CMK (cell line): ENCODE results near the gene UTY.
A peak's percentile ranks its signal among the peaks of the same experiment; 100 is the strongest.
"Not testable (repeated sequence)": the region's sequence is repeated elsewhere in the genome, so short reads cannot be mapped to it uniquely, and the experiment has no call there.

Experiments used
- DNase-seq: peaks from one replicate; pipeline ENCODE4 v3.0.0-alpha.2; 2010; ENCODE audit warnings: low read depth

The UTY gene

DNA sequence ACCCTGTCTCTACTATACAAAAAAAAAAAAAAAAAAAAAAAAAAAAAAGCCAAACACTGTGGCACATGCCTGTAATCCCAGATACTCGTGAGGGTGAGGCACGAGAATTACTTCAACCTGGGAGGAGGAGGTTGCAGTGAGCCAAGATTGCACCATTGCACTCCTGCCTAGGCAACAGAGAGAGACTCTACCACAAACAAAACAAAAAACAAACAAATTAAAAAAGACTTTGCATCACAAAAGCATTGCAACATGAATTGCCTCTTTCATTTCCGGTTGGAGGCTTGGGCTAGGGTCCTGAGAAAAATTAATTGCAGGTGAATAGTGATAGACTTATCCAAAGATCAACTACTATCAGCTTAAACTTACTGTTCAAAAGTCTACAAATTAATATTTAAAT, 180.4 kb downstream of the UTY start:
- DNase-seq: no peak

DNA sequence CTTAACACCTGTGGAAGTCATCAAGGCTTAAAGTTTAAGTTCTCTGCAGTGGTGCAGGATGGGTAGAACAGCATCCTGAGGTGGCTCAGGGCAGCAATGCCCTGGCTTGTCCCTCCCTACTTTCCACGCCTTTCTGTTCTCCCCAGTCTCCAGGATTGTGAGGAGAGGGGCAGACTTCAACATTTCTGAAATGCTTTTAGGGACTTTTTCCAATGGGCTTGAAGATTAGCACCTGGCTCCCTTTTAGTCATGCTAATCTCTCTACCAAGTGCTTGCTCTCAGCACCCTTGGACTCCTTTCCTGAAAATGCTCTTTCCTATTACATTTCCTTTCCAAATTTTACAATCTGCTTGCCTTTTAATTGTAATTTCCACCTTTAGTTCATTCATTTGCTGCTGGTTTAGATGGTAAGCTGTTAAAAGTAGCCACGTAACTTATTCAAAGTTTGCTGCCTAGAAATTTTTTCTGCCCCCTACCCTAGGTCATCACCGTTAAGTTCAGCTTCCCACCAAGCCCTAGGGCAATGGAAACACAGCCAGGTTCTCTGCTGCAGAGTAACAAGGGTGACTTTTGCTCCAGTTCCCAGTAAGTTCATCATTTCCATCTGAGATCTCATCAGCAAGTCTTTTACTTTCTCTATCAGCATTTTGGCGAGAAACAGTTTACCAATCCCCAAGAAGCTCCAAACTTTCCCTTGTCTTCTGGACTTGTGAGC, 183.5 kb downstream of the UTY start:
- DNase-seq: no peak

DNA sequence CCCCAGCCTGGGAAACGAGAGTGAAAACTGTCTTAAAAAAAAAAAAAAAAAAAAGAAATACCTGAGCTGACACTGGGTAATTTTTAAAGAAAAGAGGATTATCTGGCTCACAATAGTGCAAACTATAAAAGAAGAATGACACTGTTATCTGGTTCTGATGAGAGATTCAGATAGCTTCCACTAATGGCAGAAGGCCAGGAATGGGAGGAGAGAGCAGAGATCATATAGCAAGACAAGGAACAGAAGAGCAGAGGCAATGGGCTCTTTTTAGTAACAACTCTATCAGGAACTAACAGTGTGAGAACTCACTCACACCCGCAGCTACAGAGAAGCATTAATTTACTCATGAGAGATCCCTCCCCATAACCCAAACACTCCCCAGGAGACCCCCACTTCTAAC, 184.8 kb downstream of the UTY start:
- DNase-seq: no peak

DNA sequence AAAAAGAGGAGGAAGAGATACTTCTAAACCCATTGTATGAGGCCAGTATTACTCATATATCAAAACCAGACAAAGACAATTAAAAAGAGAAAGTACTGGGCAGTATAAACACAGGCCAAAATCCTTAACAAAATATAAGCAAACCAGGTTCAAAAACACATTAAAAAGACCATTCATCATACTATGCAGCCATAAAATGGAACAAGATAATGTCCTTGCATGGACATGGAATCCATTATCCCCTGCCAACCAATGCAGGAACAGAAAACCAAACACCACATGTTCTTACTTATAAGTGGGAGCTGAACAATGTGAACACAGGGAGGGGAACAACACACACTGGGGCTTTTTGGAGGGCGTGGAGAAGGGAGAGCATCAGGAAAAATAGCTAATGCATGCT, 188.6 kb downstream of the UTY start:
- DNase-seq: no peak

DNA sequence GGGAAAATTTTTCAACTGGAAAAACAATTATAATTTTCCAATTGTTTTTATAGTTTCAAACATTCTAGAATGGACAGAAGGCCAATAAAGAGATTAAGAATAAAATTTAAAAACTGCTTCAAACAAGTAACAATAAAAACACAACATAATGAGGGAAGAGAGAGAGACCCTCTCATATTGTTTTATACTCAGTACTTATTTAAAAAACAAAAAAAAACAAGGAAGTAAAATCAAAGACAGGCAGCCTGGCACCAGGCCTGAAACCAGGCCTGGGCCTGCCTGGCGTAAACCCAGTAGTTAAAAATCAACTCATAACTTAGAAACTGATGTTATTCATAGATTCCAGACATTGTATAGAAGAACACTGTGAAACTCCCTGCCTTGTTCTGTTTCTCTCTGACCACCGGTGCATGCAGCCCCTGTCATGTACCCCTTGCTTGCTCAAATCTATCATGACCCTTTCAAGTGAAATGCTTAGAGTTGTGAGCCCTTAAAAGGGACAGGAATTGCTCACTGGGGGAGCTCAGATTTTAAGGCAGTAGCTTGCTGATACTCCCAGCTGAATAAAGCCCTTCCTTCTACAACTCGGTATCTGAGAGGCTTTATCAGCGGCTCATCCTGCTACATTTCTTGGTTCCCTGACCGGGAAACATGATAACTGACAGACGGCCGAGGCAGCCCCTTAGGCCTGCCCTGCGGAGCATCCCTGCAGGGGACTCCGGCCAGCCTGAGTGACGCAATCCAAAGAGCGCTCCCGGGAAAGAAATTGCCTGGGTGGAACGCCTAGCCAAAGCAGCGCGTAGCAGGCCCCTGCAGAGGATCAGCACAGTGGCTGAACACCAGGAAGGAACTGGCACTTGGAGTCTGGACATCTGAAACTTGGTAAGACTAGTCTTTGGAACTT, 197.4 kb downstream of the UTY start:
- DNase-seq: not testable (repeated sequence)

DNA sequence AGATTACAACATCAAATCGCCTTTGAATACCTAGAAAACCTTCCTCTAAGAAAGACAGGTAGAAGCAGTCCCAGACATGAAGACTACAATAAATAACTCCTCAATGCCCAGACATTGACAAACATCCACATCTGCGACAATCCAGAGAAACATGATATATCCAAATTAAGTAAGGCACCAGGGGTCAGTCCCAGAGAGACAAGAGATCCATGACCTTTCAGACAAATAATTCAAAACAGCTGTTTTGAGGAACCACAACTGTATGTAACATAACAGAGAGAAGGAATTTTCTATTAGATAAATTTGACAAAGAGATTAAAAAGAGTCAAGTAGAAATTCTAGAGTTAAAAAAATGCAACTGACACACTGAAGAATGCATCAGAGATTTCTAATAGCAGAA, 200.3 kb downstream of the UTY start:
- no peak for DNase-seq

DNA sequence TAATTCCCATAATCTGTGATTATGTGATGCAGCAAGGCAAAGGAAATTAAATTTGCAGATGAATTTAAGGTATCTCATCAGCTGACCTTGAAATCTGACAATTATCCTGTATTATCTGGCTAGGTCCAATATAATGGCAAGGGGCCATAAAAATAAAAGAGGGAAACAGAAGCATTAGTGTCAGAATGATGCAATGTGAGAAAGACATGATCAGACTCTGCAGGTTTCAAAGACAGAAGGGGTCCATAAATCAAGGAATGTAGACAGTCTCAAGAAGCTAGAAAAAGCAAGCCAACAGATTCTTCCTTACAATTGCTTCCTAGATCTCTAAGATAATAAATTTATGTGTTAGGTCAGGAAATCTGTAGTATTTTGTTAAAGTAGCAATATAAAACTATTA, 208.1 kb downstream of the UTY start:
- DNase-seq: no peak

DNA sequence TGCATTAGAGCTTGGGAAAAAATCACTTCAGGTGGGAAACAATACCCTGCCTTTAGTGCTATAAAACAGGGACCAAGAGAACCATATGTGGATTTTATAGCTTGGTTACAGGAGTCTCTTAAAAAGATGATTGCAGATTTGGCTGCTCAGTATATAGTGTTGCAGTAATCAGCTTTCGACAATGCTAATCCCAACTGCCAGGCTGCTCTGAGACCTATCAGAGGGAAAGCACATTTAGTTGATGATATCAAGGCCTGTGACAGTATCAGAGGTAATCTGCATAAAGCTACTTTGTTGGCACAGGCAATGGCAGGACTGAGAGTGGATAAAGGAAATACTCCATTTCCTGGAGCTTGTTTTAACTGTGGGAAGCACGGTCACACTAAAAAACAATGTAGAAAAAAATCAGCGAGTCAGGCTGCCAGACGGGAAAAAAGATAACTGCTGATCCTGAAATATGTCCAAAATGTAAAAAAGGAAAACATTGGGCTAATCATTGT, 225.8 kb downstream of the UTY start:
- DNase-seq: not testable (repeated sequence)

DNA sequence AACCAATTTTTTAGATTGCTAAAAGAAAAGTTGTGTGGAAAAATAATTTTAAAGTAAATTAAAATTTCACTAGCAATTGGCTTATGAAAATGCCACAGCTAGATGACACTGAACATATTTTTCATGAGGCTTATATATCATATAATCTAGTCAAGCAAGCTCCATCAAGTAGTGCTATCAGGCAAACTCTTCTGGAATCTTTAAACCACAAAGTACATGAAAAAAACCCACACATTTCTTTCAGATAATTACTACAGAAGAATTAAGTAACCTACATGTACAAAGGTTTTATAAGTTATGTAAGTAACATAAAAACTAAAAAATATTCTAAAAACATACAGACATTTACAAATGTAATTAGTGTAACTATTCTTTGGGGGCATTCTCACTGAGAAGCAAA, 229.4 kb downstream of the UTY start:
- DNase-seq: peak; percentile 3

DNA sequence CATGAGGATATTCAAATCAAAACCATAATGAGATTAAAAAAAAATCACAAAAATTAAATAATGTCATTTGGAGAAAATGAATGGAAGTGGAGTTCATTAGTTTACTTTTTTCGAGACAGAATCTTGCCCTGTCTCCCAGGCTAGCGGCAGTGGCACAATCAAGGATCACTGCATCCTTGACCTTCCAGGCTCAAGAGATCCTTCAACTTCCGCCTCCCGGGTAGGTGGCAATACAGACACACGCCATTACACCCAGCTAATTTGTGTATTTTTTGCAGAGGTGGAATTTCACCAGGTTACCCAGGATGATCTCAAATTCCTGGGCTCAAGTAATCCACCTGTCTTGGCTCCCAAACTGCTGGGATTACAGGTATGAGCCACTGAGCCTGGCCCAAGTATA, 236.1 kb downstream of the UTY start:
- DNase-seq: no peak

DNA sequence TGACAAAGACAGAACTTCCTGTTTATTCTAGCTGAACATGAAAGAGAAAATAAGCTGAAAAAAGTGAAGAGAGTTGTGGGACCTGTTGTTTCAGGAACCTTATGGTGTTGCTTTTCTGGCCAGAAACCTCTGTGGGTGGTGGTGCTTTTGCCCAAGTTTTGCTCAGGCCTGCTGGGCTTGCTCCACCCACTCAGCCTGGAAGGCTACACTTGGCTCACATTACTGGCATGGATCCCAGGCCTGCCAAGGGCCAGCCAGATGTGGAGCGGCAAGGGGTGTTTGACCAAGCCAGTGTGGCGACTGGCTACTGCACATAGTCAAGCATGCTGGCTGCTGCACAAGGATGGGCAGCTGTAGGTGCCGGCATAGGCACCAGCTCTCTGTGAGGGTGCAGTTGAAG, 245.9 kb downstream of the UTY start:
- DNase-seq: no peak

DNA sequence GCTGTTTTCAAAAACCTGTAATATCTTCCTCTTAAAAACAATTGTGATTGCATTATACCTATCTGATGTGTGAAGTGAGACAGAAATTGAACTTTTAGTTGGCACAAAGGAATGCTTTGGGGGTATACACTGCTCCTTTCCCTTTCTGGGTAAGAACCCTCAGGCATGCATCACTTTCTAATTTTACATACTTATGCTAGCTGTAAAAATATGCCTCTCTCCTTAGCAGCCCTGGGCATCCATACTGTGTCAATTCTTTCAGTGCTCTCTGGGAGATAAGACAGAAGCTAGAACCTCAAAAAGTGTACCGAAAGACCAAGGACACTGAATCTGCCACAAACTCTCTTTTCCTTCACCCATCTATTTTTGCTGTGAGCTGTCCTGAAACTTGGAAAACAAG, 246.7 kb downstream of the UTY start:
- no peak for DNase-seq

DNA sequence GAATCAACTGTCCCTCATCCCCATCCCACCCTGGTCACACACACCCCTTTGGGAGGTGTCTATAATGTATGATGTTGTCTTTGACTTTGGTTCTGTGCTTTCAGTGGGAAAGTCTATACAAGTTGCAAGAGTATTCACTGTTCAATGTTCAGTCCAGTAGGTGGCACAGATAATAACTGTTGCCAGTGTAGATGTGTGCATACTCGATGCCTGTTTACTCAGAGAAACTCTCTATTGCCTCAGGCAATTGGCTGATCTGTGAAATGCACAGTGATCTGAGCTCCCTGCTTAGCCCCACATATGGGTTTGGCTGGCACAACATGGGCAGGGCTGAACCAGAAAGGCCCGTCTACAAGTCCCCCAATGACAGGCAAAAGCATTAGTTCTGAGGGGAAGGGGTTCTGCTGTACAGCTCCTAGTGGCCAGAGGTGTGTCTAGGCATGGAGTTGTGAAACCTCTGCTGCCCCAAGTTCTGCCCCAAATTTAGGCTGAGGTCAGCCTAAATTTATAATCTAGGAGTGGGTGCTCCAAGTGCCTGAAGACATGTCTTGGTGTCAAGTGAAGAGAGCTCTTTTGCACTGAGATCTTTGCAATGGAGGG, 252.4 kb downstream of the UTY start:
- no peak for DNase-seq

DNA sequence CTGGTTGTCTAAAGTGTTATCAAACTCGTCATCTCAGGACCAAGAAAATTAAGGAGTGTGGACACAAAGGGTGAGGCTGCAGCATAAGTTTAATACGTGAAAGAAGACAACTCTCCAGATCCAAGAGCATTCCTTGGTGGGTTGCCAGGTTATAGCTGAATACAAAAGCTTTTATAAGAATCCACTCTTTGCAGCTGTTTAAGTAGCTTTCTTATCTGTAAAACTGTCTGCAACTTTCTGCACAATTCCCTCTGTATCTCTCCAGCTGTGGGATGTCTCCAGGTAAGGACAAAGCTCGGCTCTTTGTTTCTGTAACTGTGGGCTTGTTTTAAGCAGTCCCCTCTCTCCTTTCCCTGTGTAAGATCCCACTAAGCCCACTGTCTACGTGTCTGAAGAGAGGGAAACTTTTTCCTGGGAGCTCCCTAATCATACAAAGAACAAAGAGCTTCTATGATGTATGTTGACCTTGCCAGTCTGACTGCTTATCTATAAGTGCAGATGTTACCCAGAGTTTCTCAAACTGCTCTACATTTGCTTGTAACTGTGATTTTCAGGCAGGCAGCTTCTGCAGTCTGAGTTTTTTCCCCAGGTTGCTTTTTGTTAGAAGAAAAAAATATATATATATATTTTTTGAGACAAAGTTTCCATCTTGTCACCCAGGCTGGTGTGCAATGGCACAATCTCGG, 268.7 kb downstream of the UTY start:
- DNase-seq: no peak

DNA sequence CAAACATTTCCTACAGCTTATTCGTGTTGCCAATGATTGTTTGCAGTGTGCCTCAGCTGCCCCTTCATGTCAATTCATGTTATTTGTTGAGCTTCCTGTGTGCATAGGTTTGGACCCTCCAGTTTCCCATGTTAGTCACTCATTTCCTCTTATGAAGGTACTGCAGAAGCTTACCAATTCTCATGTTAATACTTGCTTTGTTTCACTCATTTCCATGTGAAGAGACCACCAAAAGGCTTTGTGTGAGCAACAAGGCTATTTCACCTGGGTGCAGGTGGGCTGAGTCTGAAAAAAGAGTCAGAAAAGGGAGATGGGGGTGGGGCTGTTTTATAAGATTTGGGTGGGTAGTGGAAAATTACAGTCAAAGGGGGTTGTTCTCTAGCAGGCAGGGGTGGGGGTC, 274.6 kb downstream of the UTY start:
- no peak for DNase-seq
